ENCODE measurements around the gene HILPDA. TPM values are rescaled to one million over a fixed set of nuclear protein-coding genes. Genes with fewer than 3 reads are reported as not detected.

Gene HILPDA
- total RNA-seq, 1 experiment from 2014 or later: 17.4 TPM

- peaks cover 8% of the 10 kb centered on the region for H3K4me1 Mint-ChIP-seq (ENCODE audit: low read depth, unreplicated experiment)
- peak; percentile 59 for DNase-seq
- no peak overlapping the region for H3K4me3 Mint-ChIP-seq (ENCODE audit: low read depth, unreplicated experiment)
- CTCF ChIA-PET: interaction anchor here (1.3 to 2.1 kb wide), 2 partner anchors 13 to 29 kb away, joined by 3 to 13 read pairs; no protein-coding TSS in a partner anchor
- no peaks in the 10 kb centered on the region for H3K9me3 Mint-ChIP-seq (ENCODE audit: low read depth, unreplicated experiment)
- intact Hi-C loops (cut with micrococcal nuclease; ENCODE audit: unreplicated experiment): no loop called here
- no peaks in the 10 kb centered on the region for H3K27me3 Mint-ChIP-seq (ENCODE audit: unreplicated experiment)
- TF ChIP-seq CTCF (IDR thresholded peaks at IDR 0.05; ENCODE audit: unreplicated experiment): no peak
- no TSS peak for BruUV-seq (replicated peaks)
- H3K36me3 Mint-ChIP-seq (ENCODE audit: insufficient read depth, unreplicated experiment): no peaks in the 10 kb centered on the region
- H3K27ac Mint-ChIP-seq (ENCODE audit: unreplicated experiment): no peak overlapping the region
Observed at GRCh38 chr7:128431221-128431620, 24.5 kb upstream of the HILPDA start.

- Mint-ChIP-seq H3K4me3 (ENCODE audit: low read depth, unreplicated experiment) (no peak overlapping the region), H3K4me1 (ENCODE audit: low read depth, unreplicated experiment) (peaks cover 8% of the 10 kb centered on the region), H3K27me3 (ENCODE audit: unreplicated experiment) (no peaks in the 10 kb centered on the region), H3K27ac (ENCODE audit: unreplicated experiment) (no peak overlapping the region), H3K36me3 (ENCODE audit: insufficient read depth, unreplicated experiment) (no peaks in the 10 kb centered on the region), H3K9me3 (ENCODE audit: low read depth, unreplicated experiment) (no peaks in the 10 kb centered on the region)
- CTCF ChIA-PET: interaction anchor here (1.1 to 2.1 kb wide), 3 partner anchors 12 to 28 kb away, joined by 3 to 13 read pairs (median 5); no protein-coding TSS in a partner anchor
- intact Hi-C loops (cut with micrococcal nuclease; ENCODE audit: unreplicated experiment): no loop called here
- no peak for TF ChIP-seq CTCF (IDR thresholded peaks at IDR 0.05; ENCODE audit: unreplicated experiment)
- DNase-seq: no peak
- no TSS peak for BruUV-seq (replicated peaks)
Observed at GRCh38 chr7:128431754-128432153, 23.9 kb upstream of the HILPDA start.

- H3K4me3 Mint-ChIP-seq (ENCODE audit: low read depth, unreplicated experiment): no peak overlapping the region
- BruUV-seq (replicated peaks): no TSS peak
- H3K27ac Mint-ChIP-seq (ENCODE audit: unreplicated experiment): no peak overlapping the region
- CTCF ChIA-PET: interaction anchor here (0.5 to 1.8 kb wide), 3 partner anchors 25 to 670 kb away, joined by 3 to 6 read pairs (median 3); no protein-coding TSS in a partner anchor
- H3K36me3 Mint-ChIP-seq (ENCODE audit: insufficient read depth, unreplicated experiment): no peaks in the 10 kb centered on the region
- no peak for DNase-seq
- peaks cover 8% of the 10 kb centered on the region for H3K4me1 Mint-ChIP-seq (ENCODE audit: low read depth, unreplicated experiment)
- no peaks in the 10 kb centered on the region for H3K27me3 Mint-ChIP-seq (ENCODE audit: unreplicated experiment)
- intact Hi-C loops (cut with micrococcal nuclease; ENCODE audit: unreplicated experiment): no loop called here
- no peaks in the 10 kb centered on the region for H3K9me3 Mint-ChIP-seq (ENCODE audit: low read depth, unreplicated experiment)
- TF ChIP-seq CTCF (IDR thresholded peaks at IDR 0.05; ENCODE audit: unreplicated experiment): no peak
Observed at GRCh38 chr7:128434413-128435326, 21.0 kb upstream of the HILPDA start.

GRCh38 chr7:128435327-128435686 is 20.4 kb upstream of the HILPDA start:
- DNase-seq: no peak
- intact Hi-C loops (cut with micrococcal nuclease; ENCODE audit: unreplicated experiment): no loop called here
- no peaks in the 10 kb centered on the region for H3K36me3 Mint-ChIP-seq (ENCODE audit: insufficient read depth, unreplicated experiment)

More at GRCh38 chr7:128435327-128435686, 20.4 kb upstream of the HILPDA start:
- H3K4me3 Mint-ChIP-seq (ENCODE audit: low read depth, unreplicated experiment): no peak overlapping the region
- BruUV-seq (replicated peaks): no TSS peak
- H3K27ac Mint-ChIP-seq (ENCODE audit: unreplicated experiment): no peak overlapping the region
- H3K4me1 Mint-ChIP-seq (ENCODE audit: low read depth, unreplicated experiment): peaks cover 8% of the 10 kb centered on the region
- CTCF ChIA-PET: interaction anchor here (0.5 to 1.1 kb wide), 2 partner anchors 47 to 671 kb away, joined by 3 read pairs; no protein-coding TSS in a partner anchor
- no peak for TF ChIP-seq CTCF (IDR thresholded peaks at IDR 0.05; ENCODE audit: unreplicated experiment)
- H3K27me3 Mint-ChIP-seq (ENCODE audit: unreplicated experiment): no peaks in the 10 kb centered on the region
- H3K9me3 Mint-ChIP-seq (ENCODE audit: low read depth, unreplicated experiment): no peaks in the 10 kb centered on the region

All from Calu3 (cell line).